Daoy (cell line): Measurements from ENCODE around the gene NCKAP5. TPM values are rescaled to one million over a fixed set of nuclear protein-coding genes. Genes with fewer than 3 reads are reported as not detected.

Source experiments
- DNase-seq: peaks from one replicate; pipeline ENCODE4 v3.0.0-alpha.2; 2015; ENCODE audit warnings: low read depth
- total RNA-seq: library from RNA; depleted of rRNA; stranded (reverse); fragments of >200 nt; shearing (Covaris generic); gene quantifications from 2 replicates; pipeline ENCODE4 v1.2.3, GENCODE V29; 2014

NCKAP5 gene
- total RNA-seq, 1 experiment from 2014 or later: 8.4 TPM

- DNase-seq: no peak
These were observed 936.1 kb downstream of the NCKAP5 start for GRCh38 chr2:132632000-132632649.

DNA sequence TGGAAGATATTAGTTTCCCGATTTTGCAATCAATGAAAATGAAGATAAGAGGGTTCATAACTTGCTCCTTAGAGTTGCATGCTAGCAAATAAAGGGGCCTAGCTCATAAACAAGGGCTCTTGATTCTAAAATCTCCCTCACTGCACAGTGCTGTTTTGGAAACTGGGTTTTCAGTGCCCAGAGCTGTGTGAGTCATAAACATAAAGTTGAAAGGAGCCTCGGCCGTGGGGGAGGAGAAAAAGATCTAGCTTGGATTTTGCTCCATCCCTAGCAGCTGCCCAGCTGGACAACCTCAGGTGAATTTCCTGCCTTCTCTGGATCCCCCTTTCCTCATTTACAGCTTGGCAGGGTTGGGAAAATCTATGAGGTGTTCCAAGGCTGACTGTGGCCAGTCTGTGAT is 940.7 kb downstream of the NCKAP5 start:
- DNase-seq: peak; percentile 21

- DNase-seq: peak; percentile 75
These were observed 945.0 kb downstream of the NCKAP5 start for GRCh38 chr2:132623096-132623839.
